Panc1 (cell line): Measurements from ENCODE around the gene NDC1. TPM values are rescaled to one million over a fixed set of nuclear protein-coding genes. Genes with fewer than 3 reads are reported as not detected.

Experiments used
- ATAC-seq: fragments of 200-7000 bp; cut with Tn5 transposase; 2 replicates; pipeline ENCODE4 v1.9.1; 2020; ENCODE audit warnings: mild to moderate bottlenecking, moderate library complexity
- BruUV-seq: library from RNA; stranded (reverse); fragments of 400-500 nt; replicated peaks from 2 replicates; lab custom pipeline; 2021; lab: Mats Ljungman, UMichigan
- CTCF ChIA-PET: fragments of 300-600 bp; sonication (Branson Sonifier 250); formaldehyde crosslinking; loops from one replicate; lab custom pipeline; 2022; ENCODE audit warnings: antibody characterized with exemption; lab: Charles Lee
- POLR2A ChIA-PET: fragments of 300-600 bp; sonication (Branson Sonifier 250); formaldehyde crosslinking; loops from one replicate; lab custom pipeline; 2022; ENCODE audit warnings: antibody characterized with exemption; lab: Charles Lee
- DNase-seq: peaks from one replicate; pipeline ENCODE4 v3.0.0-alpha.2; 2010; ENCODE audit warnings: low read depth, low spot score
- H3K27ac ChIP-seq: 2 replicates; pipeline ENCODE4 v1.5.1; 2011; ENCODE audit warnings: mild to moderate bottlenecking, low read length, inconsistent platforms
- H3K27me3 ChIP-seq: fragments of 200-500 bp; sonication (Bioruptor generic); 2 replicates; pipeline ENCODE4 v1.6.0; 2014; ENCODE audit warnings: low read length, inconsistent platforms; ENCODE audit not compliant: control insufficient read depth, insufficient read depth
- H3K36me3 ChIP-seq: fragments of 200-500 bp; sonication (Bioruptor generic); 2 replicates; pipeline ENCODE4 v1.5.1; 2014; ENCODE audit warnings: inconsistent platforms, mild to moderate bottlenecking, low read length, moderate library complexity; ENCODE audit not compliant: control insufficient read depth, insufficient read depth
- H3K4me1 ChIP-seq: 2 replicates; pipeline ENCODE4 v1.5.1; 2011; ENCODE audit warnings: inconsistent platforms, mild to moderate bottlenecking, low read length, moderate library complexity; ENCODE audit not compliant: control insufficient read depth, insufficient read depth
- H3K4me3 ChIP-seq, 2 experiments: 2 replicates each; pipeline ENCODE4 v1.5.1; 2011 to 2012; ENCODE audit warnings: low read depth in 2 of 2, low read length in 2 of 2, mild to moderate bottlenecking in 2 of 2, inconsistent platforms in 1 of 2, moderate library complexity in 1 of 2
- H3K9me3 ChIP-seq: fragments of 200-500 bp; sonication (Bioruptor generic); 2 replicates; pipeline ENCODE4 v1.5.1; 2014; ENCODE audit warnings: low read depth, mild to moderate bottlenecking, inconsistent platforms, low read length, moderate library complexity; ENCODE audit not compliant: control insufficient read depth, insufficient read depth
- POLR2AphosphoS5 ChIP-seq: IDR thresholded peaks from 2 replicates; pipeline ENCODE4 v1.6.1; 2012; ENCODE audit warnings: mild to moderate bottlenecking, low read depth, low read length, moderate library complexity
- SIN3A ChIP-seq: IDR thresholded peaks from 2 replicates; pipeline ENCODE4 v1.6.1; 2012; ENCODE audit warnings: low read depth, mild to moderate bottlenecking, low read length, moderate library complexity, borderline replicate concordance; ENCODE audit not compliant: insufficient read depth
- TCF7L2 ChIP-seq: IDR thresholded peaks from 2 replicates; pipeline ENCODE4 v1.6.1; 2011; ENCODE audit warnings: mild to moderate bottlenecking, low read depth, low read length, inconsistent platforms
- in situ Hi-C: cut with HindIII; loops from 2 replicates; pipeline ENCODE4 v1.10.0; 2016; ENCODE audit warnings: low sequenced_read_pairs, low pct_unique_long_range_greater_than_20kb
- intact Hi-C: fragments of 100-400 bp; cut with micrococcal nuclease; formaldehyde crosslinking; loops from one replicate; pipeline ENCODE4 v1.10.0; 2022; ENCODE audit not compliant: unreplicated experiment
- total RNA-seq: library from RNA; stranded (reverse); gene quantifications from one replicate; pipeline ENCODE4 v1.2.1, GENCODE V29; 2021; ENCODE audit not compliant: unreplicated experiment
- TF ChIP-seq, protein P1 (sequence below): fragments of 450-650 bp; IDR thresholded peaks from 2 replicates; pipeline ENCODE4 v1.5.1; 2017; ENCODE audit warnings: mild to moderate bottlenecking
- TF ChIP-seq, protein P2 (sequence below), 2 experiments: IDR thresholded peaks; 2 replicates each; pipeline ENCODE4 v1.6.1; 2011 to 2012; ENCODE audit warnings: low read depth in 2 of 2, control low read depth in 1 of 2, low read length in 1 of 2, mild to moderate bottlenecking in 1 of 2, moderate library complexity in 1 of 2; ENCODE audit not compliant: insufficient read depth in 1 of 2

The NDC1 gene
- total RNA-seq, 1 experiment from 2014 or later: 44.4 TPM

GRCh38 chr1:53833393-53833792 is 4.7 kb downstream of the NDC1 start:
- intact Hi-C loops (no loop called here), in situ Hi-C loops (no loop called here)
- no peaks in the 10 kb centered on the region for H3K9me3 ChIP-seq
- no TSS peak for BruUV-seq
- no peaks in the 10 kb centered on the region for H3K27me3 ChIP-seq
- no peak overlapping the region for H3K4me3 ChIP-seq
- ChIA-PET POLR2A (no interaction called here), CTCF (no interaction called here)
- no peaks in the 10 kb centered on the region; the same call in 1 of the 2 replicates for H3K36me3 ChIP-seq
- no peak for DNase-seq
- peaks cover 16% of the 10 kb centered on the region; the same call in 1 of the 2 replicates for H3K4me1 ChIP-seq
- H3K27ac ChIP-seq: no peak overlapping the region
- ATAC-seq: no peak
- TF ChIP-seq SIN3A (no peak), POLR2AphosphoS5 (no peak), TCF7L2 (no peak)
- TF ChIP-seq, protein P1, sequence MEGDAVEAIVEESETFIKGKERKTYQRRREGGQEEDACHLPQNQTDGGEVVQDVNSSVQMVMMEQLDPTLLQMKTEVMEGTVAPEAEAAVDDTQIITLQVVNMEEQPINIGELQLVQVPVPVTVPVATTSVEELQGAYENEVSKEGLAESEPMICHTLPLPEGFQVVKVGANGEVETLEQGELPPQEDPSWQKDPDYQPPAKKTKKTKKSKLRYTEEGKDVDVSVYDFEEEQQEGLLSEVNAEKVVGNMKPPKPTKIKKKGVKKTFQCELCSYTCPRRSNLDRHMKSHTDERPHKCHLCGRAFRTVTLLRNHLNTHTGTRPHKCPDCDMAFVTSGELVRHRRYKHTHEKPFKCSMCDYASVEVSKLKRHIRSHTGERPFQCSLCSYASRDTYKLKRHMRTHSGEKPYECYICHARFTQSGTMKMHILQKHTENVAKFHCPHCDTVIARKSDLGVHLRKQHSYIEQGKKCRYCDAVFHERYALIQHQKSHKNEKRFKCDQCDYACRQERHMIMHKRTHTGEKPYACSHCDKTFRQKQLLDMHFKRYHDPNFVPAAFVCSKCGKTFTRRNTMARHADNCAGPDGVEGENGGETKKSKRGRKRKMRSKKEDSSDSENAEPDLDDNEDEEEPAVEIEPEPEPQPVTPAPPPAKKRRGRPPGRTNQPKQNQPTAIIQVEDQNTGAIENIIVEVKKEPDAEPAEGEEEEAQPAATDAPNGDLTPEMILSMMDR: no peak
- TF ChIP-seq, protein P2, sequence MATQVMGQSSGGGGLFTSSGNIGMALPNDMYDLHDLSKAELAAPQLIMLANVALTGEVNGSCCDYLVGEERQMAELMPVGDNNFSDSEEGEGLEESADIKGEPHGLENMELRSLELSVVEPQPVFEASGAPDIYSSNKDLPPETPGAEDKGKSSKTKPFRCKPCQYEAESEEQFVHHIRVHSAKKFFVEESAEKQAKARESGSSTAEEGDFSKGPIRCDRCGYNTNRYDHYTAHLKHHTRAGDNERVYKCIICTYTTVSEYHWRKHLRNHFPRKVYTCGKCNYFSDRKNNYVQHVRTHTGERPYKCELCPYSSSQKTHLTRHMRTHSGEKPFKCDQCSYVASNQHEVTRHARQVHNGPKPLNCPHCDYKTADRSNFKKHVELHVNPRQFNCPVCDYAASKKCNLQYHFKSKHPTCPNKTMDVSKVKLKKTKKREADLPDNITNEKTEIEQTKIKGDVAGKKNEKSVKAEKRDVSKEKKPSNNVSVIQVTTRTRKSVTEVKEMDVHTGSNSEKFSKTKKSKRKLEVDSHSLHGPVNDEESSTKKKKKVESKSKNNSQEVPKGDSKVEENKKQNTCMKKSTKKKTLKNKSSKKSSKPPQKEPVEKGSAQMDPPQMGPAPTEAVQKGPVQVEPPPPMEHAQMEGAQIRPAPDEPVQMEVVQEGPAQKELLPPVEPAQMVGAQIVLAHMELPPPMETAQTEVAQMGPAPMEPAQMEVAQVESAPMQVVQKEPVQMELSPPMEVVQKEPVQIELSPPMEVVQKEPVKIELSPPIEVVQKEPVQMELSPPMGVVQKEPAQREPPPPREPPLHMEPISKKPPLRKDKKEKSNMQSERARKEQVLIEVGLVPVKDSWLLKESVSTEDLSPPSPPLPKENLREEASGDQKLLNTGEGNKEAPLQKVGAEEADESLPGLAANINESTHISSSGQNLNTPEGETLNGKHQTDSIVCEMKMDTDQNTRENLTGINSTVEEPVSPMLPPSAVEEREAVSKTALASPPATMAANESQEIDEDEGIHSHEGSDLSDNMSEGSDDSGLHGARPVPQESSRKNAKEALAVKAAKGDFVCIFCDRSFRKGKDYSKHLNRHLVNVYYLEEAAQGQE (IDR thresholded peaks at IDR 0.05; ENCODE audit: insufficient read depth in 1 of 2, low read depth in 2 of 2, low read length in 1 of 2): no peak

GRCh38 chr1:53826367-53826766 is 11.7 kb downstream of the NDC1 start:
- no peak for TF ChIP-seq TCF7L2
- TF ChIP-seq, protein P1: no peak
- TF ChIP-seq SIN3A: no peak
- TF ChIP-seq POLR2AphosphoS5: no peak
- TF ChIP-seq, protein P2 (IDR thresholded peaks at IDR 0.05; ENCODE audit: insufficient read depth in 1 of 2, low read depth in 2 of 2, low read length in 1 of 2): no peak
- Histone ChIP-seq H3K9me3 (no peaks in the 10 kb centered on the region), H3K27ac (no peak overlapping the region), H3K4me1 (no peaks in the 10 kb centered on the region), H3K27me3 (no peaks in the 10 kb centered on the region), H3K4me3 (no peak overlapping the region), H3K36me3 (peaks cover 11% of the 10 kb centered on the region; the same call in 1 of the 2 replicates)
- CTCF ChIA-PET: interaction anchor here (0.7 kb wide), 1 partner anchor 135 kb away, joined by 3 read pairs; no protein-coding TSS in a partner anchor
- in situ Hi-C loops (no loop called here), intact Hi-C loops (no loop called here)
- POLR2A ChIA-PET: no interaction called here
- DNase-seq (no peak), ATAC-seq (no peak)
- BruUV-seq: no TSS peak
